ENCODE data around the gene APOBEC3H.

The APOBEC3H gene

GRCh38 chr22:39138357-39138997 is 41.4 kb downstream of the APOBEC3H start:
- no peak for FAIRE-seq

DNA sequence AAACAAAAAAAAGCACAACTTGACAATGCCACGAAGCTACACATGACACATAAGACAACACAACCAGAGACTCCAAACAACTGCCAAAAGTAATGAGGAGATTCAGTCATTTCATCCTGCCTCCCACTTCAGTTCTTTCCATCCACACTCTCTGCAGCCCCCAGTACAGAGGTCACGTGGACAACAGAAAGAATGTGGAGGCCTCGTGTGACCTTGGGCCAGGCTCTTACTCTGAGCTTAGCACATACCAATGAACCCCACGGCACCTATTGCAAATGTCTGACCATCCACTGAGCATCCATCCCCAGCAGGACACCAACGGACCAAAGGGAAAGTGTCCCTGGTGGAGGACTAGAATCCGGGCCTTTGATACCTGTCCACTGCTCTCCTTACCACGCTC is 42.9 kb downstream of the APOBEC3H start:
- no peak for FAIRE-seq

GRCh38 chr22:39142088-39142680 is 45.1 kb downstream of the APOBEC3H start:
- FAIRE-seq, result no peak

DNA sequence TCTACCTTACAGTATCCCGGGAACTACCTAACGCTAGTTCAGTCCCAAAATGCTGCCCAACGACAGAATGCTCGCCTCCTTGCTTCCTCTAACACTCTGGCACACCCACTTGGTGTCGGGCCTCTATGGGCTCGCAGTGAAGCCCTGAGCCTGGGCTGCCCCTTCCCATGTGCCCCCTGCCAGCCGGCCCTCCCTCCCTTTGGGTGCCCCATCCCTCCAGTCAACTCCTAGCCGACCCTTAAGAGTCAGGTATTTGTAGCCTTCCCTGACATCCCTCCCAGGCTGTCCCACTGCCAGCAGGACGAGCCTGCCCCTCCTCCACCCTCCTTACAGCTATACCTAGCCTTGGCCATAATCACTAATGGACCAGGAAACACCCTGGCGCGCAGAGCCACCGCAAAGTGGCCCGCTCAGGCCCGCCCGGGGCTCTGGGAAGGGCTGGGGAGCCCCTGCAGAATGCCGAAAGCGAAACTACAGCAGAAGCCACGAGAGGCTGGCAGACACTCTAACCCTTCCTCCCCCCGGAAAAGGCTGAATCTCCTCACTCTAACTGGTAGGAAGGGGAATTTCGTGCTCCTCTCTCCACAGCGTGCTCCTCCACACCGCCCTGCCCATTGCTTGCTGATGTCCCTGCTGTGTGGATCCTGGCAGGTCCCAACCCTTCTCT is 47.2 kb downstream of the APOBEC3H start:
- FAIRE-seq, result no peak

DNA sequence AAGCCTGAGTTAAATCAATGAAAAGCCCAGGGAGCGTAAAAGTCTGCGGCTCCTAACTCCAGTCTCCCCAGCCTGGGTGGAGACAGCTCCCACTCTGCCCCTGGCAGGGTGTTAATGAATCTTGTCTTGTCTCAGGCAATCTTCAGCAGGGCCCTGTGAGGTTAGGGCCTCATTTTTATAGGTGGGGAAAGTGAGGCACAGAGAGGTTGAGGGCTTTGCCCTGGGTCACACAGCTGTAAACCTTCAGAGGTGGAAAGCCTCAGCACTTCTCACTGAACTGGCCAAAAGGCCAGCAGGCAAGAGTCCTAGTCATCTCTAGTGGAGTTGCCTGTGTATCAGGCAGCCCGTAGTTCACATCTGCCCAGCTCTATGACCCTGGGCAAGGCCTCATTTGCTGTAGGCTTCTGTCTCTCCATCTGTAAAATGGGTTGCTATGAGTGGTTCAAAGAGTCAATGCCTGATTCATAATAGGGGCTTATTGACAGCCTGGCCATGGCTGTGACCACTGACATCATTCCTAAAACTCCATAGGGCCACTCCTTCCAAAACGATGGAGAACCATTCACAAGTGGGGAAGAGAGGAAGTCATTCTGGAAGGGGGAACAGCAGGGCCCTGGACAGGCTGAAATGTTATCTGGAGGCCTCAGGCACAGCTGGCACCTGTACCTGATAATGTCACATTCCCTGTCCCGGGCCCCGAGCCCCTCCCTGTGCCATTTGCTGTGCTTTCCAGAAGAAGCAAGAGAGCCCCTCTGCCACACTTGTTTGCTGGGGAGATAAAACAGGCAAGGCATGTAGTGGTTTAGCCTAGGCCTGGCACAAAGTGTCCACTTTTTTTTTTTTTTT is 49.4 kb downstream of the APOBEC3H start:
- no peak for FAIRE-seq

DNA sequence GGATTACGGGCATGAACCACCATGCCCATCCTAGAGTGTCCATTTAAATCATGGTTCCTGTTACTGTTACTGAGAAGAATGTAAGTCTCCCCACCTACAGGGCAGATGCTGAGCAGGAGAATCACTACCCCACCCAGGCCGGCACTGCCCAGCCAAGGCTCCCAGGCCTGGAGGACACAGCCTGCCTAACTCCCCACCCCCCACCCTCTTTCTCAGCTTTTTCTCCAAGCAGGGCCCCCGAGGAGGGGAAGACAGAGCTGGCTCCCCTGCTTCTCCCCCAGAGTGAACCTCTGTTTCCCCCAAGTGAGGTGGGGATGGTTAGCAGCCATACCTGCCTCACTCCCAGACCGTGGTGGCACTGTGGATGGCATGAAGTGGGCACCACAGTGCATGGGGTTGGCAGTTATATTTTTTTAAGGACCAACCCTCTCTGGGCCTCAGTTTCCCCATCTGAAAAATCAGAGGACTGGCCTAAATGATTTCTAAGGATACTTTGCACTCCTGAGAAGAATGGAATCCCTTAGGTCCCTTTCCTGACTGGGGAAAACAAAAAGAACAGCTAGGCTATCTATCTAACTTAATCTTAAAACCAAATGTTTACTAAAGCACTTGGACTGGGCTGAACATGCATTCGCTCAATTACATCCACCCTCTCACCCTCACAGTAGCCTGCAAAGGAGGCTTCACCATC is 50.4 kb downstream of the APOBEC3H start:
- no peak for FAIRE-seq

- no peak for FAIRE-seq
Measured at GRCh38 chr22:39148026-39148726, 51.1 kb downstream of the APOBEC3H start.

DNA sequence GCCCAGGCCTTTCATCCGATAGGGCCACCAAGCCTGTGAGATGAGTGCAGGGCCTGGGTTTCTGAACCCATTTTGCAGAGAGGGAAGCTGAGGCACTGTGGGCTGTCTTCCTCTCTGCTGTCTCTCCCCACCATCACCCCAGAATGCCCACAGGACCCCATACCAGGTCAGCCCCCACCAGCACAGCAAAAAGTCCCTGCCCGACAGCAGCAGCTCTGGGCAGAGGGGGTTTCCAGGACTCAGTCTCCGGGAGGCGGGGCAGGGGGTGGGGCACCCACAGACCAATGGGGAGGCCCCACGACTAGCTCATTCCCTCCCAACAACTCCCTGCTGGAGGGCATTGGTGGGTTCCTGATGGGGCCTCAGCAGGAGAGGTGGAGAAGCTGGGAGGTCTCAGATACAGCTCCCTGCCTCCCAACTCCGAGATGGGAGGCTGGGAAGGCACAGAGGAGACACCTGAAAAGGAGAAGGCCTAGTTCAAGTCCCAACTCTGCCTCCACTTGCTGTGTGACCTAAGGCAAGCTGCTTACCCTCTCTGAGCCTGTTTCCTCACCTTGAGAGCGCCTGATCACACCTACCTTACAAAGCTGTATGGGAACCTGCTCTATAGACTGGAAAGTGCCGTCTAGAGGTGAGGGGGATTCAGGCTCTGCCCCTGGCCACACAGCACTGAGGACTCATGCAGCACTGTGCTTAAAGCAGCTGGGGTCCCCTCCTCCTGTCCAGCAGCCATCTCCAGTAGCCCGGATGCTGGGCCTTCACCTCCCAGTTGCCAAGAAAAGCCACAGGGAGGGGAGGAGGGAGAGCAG is 51.9 kb downstream of the APOBEC3H start:
- no peak for FAIRE-seq

GRCh38 chr22:39149915-39150847 is 53.1 kb downstream of the APOBEC3H start:
- FAIRE-seq, result no peak

DNA sequence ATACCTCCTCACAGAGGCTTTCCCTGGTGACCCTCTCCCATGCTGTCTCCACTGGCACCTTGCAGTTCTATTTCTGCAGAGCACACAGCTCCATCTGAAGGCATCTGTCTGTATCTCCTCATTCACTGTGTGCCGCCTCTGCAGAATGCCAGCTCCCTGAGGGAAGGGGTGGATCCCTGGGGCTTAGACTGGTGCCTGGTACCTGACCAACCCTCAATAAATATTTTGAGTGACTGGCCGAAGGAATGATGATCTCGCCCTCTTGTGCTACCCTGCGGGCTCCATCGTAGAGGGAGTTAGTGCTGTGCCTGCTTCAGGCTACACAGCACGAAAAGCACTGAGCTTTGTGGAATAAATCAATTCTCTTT is 53.8 kb downstream of the APOBEC3H start:
- no peak for FAIRE-seq

DNA sequence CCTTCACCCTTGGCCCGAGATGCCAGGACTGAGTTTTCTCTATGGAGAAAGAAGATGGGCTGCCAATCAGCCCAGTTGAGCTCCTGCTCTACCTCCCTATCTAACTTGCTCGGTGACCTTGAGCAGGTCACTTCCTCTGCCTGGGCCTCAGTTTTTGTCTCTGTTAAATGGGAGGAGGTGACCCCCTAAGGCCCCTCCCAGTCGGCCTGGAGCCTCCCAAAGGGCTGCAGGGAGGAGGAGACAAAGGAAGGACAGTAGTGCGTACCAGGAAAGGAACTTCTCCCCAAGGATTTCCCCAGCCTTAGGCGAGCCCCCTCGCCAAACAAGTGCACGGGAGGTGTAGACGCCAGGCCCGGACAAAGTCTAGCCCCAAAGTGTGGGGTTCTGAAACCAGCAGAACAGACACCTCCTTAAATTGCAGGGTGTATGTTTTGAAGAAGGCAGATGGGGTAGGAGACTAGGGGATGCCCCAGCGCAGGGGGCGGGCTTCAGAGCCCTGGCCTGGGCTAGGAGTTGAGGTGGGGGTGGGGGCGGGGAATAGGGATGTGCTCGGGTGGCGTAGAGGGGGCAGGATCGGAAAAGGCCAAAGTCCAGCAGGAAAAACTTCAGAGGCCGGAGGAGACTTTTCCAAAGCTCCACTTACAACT is 54.4 kb downstream of the APOBEC3H start:
- FAIRE-seq, result no peak

GRCh38 chr22:39152024-39152510 is 55.0 kb downstream of the APOBEC3H start:
- FAIRE-seq, result no peak

GRCh38 chr22:39152511-39153219 is 55.6 kb downstream of the APOBEC3H start, which contains the start of gene CBX7:
TSS of gene CBX7 (minus strand) at chr22:39152680. CDS start at chr22:39152444, 236 bp downstream.
- FAIRE-seq, result no peak

GRCh38 chr22:39153220-39153717 is 56.2 kb downstream of the APOBEC3H start:
- no peak for FAIRE-seq
